ENCODE results near the gene ZBTB7C. TPM values are rescaled to one million over a fixed set of nuclear protein-coding genes. Genes with fewer than 3 reads are reported as not detected.

ZBTB7C gene
- total RNA-seq, 1 donor from 2014 or later, result 0.15 TPM

DNA sequence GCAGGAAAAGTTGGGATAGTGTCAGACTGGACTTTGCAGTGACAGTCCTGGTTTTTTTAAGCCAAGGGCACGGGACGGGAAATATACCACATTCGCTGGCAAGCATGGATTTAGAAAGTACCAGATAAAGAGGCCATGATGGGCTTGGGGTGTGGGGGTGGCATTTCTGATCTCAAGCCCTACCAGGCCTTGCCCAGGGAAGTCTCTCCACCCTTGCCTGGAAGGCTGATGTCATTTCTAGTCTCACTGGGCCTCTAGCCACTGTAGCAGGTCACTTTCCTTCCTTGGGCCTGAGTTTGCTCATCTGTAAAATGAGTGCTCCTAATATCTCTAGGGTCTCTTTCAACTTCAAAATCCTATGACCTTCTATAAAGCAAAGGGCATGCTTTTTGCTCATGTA is 1.8 kb downstream of the ZBTB7C start:
- H3K4me3 Mint-ChIP-seq, result peak overlapping the region; percentile 89

DNA sequence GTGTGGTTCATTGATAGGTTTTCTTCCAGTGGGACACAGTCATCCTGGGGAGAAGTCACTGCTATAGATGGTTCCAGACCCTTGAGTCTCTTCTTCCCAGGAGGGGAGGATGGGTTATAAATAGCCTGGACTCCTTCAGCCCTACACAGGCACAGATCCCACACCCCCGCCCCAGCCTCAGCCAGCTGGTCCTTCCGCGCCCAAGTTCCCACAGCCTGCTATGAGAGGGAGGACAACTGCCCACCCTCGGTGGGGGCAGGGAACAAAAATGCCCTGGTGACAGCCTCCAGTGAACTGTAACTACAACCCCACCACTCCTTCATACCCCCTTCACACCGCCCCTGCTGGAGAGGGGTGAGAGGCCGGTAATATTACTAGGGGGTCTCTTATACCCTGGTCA is 3.2 kb downstream of the ZBTB7C start:
- H3K4me1 ChIP-seq, result peaks cover 33% of the 10 kb centered on the region
- Mint-ChIP-seq H3K4me3 (no peak overlapping the region), H3K4me1 (peaks cover 24% of the 10 kb centered on the region), H3K9me3 (no peaks in the 10 kb centered on the region), H3K27me3 (ENCODE audit: insufficient read depth, low read depth) (peaks cover 46% of the 10 kb centered on the region), H3K36me3 (no peaks in the 10 kb centered on the region), H3K27ac (no peak overlapping the region)
- no peak overlapping the region for H3K4me2 ChIP-seq
- DNase-seq (ENCODE audit: low spot score), result no peak
- H2AFZ ChIP-seq (replicated peaks), result no peak overlapping the region
- H3K9ac ChIP-seq, result no peak overlapping the region
- H3K27ac ChIP-seq, result no peak overlapping the region
- no peaks in the 10 kb centered on the region for H3K9me3 ChIP-seq (ENCODE audit: low read depth)
- no peak overlapping the region for H3K4me3 ChIP-seq
- TF ChIP-seq EZH2phosphoT487 (IDR thresholded peaks at IDR 0.05), result no peak
- TF ChIP-seq EZH2 (IDR thresholded peaks at IDR 0.05), result no peak
- TF ChIP-seq, protein P1, sequence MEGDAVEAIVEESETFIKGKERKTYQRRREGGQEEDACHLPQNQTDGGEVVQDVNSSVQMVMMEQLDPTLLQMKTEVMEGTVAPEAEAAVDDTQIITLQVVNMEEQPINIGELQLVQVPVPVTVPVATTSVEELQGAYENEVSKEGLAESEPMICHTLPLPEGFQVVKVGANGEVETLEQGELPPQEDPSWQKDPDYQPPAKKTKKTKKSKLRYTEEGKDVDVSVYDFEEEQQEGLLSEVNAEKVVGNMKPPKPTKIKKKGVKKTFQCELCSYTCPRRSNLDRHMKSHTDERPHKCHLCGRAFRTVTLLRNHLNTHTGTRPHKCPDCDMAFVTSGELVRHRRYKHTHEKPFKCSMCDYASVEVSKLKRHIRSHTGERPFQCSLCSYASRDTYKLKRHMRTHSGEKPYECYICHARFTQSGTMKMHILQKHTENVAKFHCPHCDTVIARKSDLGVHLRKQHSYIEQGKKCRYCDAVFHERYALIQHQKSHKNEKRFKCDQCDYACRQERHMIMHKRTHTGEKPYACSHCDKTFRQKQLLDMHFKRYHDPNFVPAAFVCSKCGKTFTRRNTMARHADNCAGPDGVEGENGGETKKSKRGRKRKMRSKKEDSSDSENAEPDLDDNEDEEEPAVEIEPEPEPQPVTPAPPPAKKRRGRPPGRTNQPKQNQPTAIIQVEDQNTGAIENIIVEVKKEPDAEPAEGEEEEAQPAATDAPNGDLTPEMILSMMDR (IDR thresholded peaks at IDR 0.05), result no peak
- H4K20me1 ChIP-seq (ENCODE audit: low read depth), result peaks cover 20% of the 10 kb centered on the region
- no peaks in the 10 kb centered on the region for H3K79me2 ChIP-seq (ENCODE audit: low read depth)
- H3K27me3 ChIP-seq, result peaks cover 57% of the 10 kb centered on the region
- H3F3A ChIP-seq (ENCODE audit: low read depth), result peaks cover 22% of the 10 kb centered on the region
- no peaks in the 10 kb centered on the region for H3K36me3 ChIP-seq

More for the DNA sequence above, 1.8 kb downstream of the ZBTB7C start:
- no peaks in the 10 kb centered on the region for H3K79me2 ChIP-seq (ENCODE audit: low read depth)
- H3K9me3 ChIP-seq (ENCODE audit: low read depth), result no peaks in the 10 kb centered on the region
- no peak overlapping the region for H3K27ac ChIP-seq
- Mint-ChIP-seq H3K36me3 (no peaks in the 10 kb centered on the region), H3K27me3 (ENCODE audit: insufficient read depth, low read depth) (peaks cover 53% of the 10 kb centered on the region), H3K4me1 (peaks cover 25% of the 10 kb centered on the region), H3K27ac (no peak overlapping the region), H3K9me3 (no peaks in the 10 kb centered on the region)
- TF ChIP-seq EZH2 (IDR thresholded peaks at IDR 0.05) (no peak), EZH2phosphoT487 (IDR thresholded peaks at IDR 0.05) (no peak)
- TF ChIP-seq, protein P1 (IDR thresholded peaks at IDR 0.05), result no peak
- no peak overlapping the region for H3K9ac ChIP-seq
- no peak overlapping the region for H2AFZ ChIP-seq (replicated peaks)
- H3F3A ChIP-seq (ENCODE audit: low read depth), result peaks cover 31% of the 10 kb centered on the region
- H3K27me3 ChIP-seq, result peaks cover 71% of the 10 kb centered on the region
- no peaks in the 10 kb centered on the region for H3K36me3 ChIP-seq
- peak overlapping the region; percentile 82 for H3K4me3 ChIP-seq
- H3K4me1 ChIP-seq, result peaks cover 33% of the 10 kb centered on the region
- peaks cover 25% of the 10 kb centered on the region for H4K20me1 ChIP-seq (ENCODE audit: low read depth)
- peak overlapping the region; percentile 91 for H3K4me2 ChIP-seq
- DNase-seq (ENCODE audit: low spot score), result no peak

DNA sequence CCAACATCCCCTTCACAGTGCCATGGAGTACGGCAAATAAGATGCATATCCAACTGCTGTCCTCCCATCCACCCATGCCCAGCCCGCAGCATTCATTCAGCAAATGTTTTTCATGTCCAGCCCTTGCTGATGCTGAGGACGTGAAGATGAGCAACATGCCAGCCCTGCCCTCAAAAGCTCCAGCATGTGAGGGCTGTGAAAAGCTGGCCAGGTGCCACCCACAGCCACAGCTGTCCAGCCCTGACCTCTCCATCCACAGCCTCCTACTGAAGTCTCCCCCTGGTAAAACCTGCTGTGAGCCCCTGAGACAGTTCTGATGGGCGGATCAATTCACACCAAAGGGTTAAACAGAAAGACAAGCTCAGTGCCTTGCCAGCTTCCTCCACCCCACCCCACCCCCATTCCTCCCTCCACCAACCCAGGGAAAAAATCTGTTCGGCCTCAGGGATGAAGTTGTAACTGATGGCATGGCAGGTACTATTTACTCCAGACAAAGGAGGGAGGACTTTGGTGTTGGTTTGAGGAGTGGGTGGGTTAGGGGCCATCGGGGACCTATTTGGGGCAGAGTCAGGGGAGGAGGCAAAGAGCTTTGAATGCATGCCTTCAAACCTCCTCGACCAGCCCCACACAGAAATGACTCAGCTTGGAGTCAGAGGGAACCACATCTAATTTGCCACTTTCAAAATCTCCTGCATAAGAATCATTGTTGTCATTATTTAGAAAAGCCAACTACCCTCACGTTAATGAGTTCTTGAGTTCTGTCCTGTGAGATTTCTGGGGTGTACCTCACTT is 4.3 kb downstream of the ZBTB7C start:
- Mint-ChIP-seq H3K4me1 (peaks cover 23% of the 10 kb centered on the region), H3K27me3 (ENCODE audit: insufficient read depth, low read depth) (peaks cover 42% of the 10 kb centered on the region), H3K27ac (no peak overlapping the region), H3K4me3 (peak overlapping the region; percentile 31), H3K9me3 (no peaks in the 10 kb centered on the region), H3K36me3 (no peaks in the 10 kb centered on the region)
- no peak for DNase-seq (ENCODE audit: low spot score)
- peaks cover 47% of the 10 kb centered on the region for H3K27me3 ChIP-seq
- H4K20me1 ChIP-seq (ENCODE audit: low read depth), result peaks cover 15% of the 10 kb centered on the region
- H3K9ac ChIP-seq, result no peak overlapping the region
- H3K79me2 ChIP-seq (ENCODE audit: low read depth), result no peaks in the 10 kb centered on the region
- TF ChIP-seq EZH2phosphoT487 (IDR thresholded peaks at IDR 0.05) (no peak), EZH2 (IDR thresholded peaks at IDR 0.05) (no peak)
- TF ChIP-seq, protein P1 (IDR thresholded peaks at IDR 0.05), result no peak
- H3K4me3 ChIP-seq, result no peak overlapping the region
- no peaks in the 10 kb centered on the region for H3K36me3 ChIP-seq
- peaks cover 28% of the 10 kb centered on the region for H3K4me1 ChIP-seq
- H3K27ac ChIP-seq, result no peak overlapping the region
- no peaks in the 10 kb centered on the region for H3K9me3 ChIP-seq (ENCODE audit: low read depth)
- H2AFZ ChIP-seq (replicated peaks), result no peak overlapping the region
- peak overlapping the region; percentile 32 for H3K4me2 ChIP-seq
- peaks cover 13% of the 10 kb centered on the region for H3F3A ChIP-seq (ENCODE audit: low read depth)
